OCI-LY1 (cell line): ENCODE data around the gene KRT23.

Experiments used
- H2AFZ ChIP-seq: fragments of 200-600 bp; sonication (generic), shearing (Covaris generic); 2 replicates; pipeline ENCODE4 v1.6.0; 2014; ENCODE audit warnings: antibody characterized with exemption, mild to moderate bottlenecking, low read length
- H3F3A ChIP-seq: fragments of 200-600 bp; sonication (generic), shearing (Covaris generic); 2 replicates; pipeline ENCODE4 v1.6.0; 2014; ENCODE audit warnings: mild to moderate bottlenecking, antibody characterized with exemption, low read length, moderate library complexity; ENCODE audit not compliant: insufficient read depth
- H3K27ac ChIP-seq: fragments of 200-600 bp; sonication (generic); 2 replicates; pipeline ENCODE4 v1.5.1; 2014; ENCODE audit warnings: low read length, mixed run types, mild to moderate bottlenecking, low read depth; ENCODE audit not compliant: poor library complexity, severe bottlenecking
- H3K27me3 ChIP-seq: fragments of 200-600 bp; sonication (generic); 2 replicates; pipeline ENCODE4 v1.6.0; 2014; ENCODE audit warnings: antibody characterized with exemption, mild to moderate bottlenecking, low read length, moderate library complexity; ENCODE audit not compliant: insufficient read depth
- H3K36me3 ChIP-seq: fragments of 200-600 bp; sonication (generic); 2 replicates; pipeline ENCODE4 v1.6.1; 2014; ENCODE audit warnings: mild to moderate bottlenecking, antibody characterized with exemption, low read length, moderate library complexity, mixed read lengths; ENCODE audit not compliant: insufficient read depth
- H3K4me1 ChIP-seq: fragments of 200-600 bp; sonication (generic); 2 replicates; pipeline ENCODE4 v1.5.1; 2014; ENCODE audit warnings: mild to moderate bottlenecking, low read length, moderate library complexity; ENCODE audit not compliant: insufficient read depth, severe bottlenecking
- H3K4me2 ChIP-seq: fragments of 200-600 bp; sonication (generic), shearing (Covaris generic); 2 replicates; pipeline ENCODE4 v1.6.1; 2014; ENCODE audit warnings: low read length
- H3K4me3 ChIP-seq: fragments of 200-600 bp; sonication (generic); 2 replicates; pipeline ENCODE4 v1.5.1; 2014; ENCODE audit warnings: low read length, low read depth, mild to moderate bottlenecking, mixed read lengths; ENCODE audit not compliant: poor library complexity, severe bottlenecking
- H3K79me2 ChIP-seq: fragments of 200-600 bp; shearing (Covaris generic); 2 replicates; pipeline ENCODE4 v1.6.1; 2016; ENCODE audit warnings: mixed run types, low read length, mixed read lengths; ENCODE audit not compliant: insufficient read depth
- H3K9ac ChIP-seq: fragments of 200-600 bp; sonication (generic), shearing (Covaris generic); 2 replicates; pipeline ENCODE4 v1.6.1; 2014; ENCODE audit warnings: mild to moderate bottlenecking, low read length, mixed read lengths
- H3K9me2 ChIP-seq: fragments of 200-600 bp; sonication (generic), shearing (Covaris generic); 2 replicates; pipeline ENCODE4 v1.6.1; 2014; ENCODE audit warnings: low read depth, mild to moderate bottlenecking, low read length, mixed read lengths
- H3K9me3 ChIP-seq: fragments of 200-600 bp; shearing (Covaris generic); 2 replicates; pipeline ENCODE4 v1.6.1; 2014; ENCODE audit warnings: low read length, mixed read lengths
- H4K20me1 ChIP-seq: fragments of 200-600 bp; sonication (generic), shearing (Covaris generic); 2 replicates; pipeline ENCODE4 v1.6.0; 2016; ENCODE audit warnings: mild to moderate bottlenecking, low read length; ENCODE audit not compliant: insufficient read depth
- CTCF ChIP-seq: fragments of 200-600 bp; sonication (generic), shearing (Covaris generic); IDR thresholded peaks from 2 replicates; pipeline ENCODE4 v1.5.1; 2017; ENCODE audit warnings: mild to moderate bottlenecking, antibody characterized with exemption, low read length, moderate library complexity, mixed read lengths
- EZH2 ChIP-seq: fragments of 200-600 bp; sonication (generic), shearing (Covaris generic); IDR thresholded peaks from 2 replicates; pipeline ENCODE4 v1.8.0; 2017; ENCODE audit warnings: borderline replicate concordance, mixed run types, mild to moderate bottlenecking, antibody characterized with exemption, low read length, moderate library complexity, mixed read lengths

The KRT23 gene

GRCh38 chr17:40978575-40979151 is 41.2 kb upstream of the KRT23 start:
- no peaks in the 10 kb centered on the region for H3K79me2 ChIP-seq
- no peak overlapping the region for H3K4me2 ChIP-seq
- TF ChIP-seq EZH2 (no peak), CTCF (no peak)
- no peaks in the 10 kb centered on the region for H3F3A ChIP-seq
- no peak overlapping the region for H2AFZ ChIP-seq
- no peaks in the 10 kb centered on the region for H3K9me2 ChIP-seq
- no peaks in the 10 kb centered on the region for H3K36me3 ChIP-seq
- no peak overlapping the region for H3K27ac ChIP-seq
- no peaks in the 10 kb centered on the region for H3K27me3 ChIP-seq
- no peak overlapping the region for H3K9ac ChIP-seq
- H4K20me1 ChIP-seq: no peaks in the 10 kb centered on the region
- H3K4me3 ChIP-seq: no peak overlapping the region
- H3K9me3 ChIP-seq: no peaks in the 10 kb centered on the region
- no peaks in the 10 kb centered on the region for H3K4me1 ChIP-seq

GRCh38 chr17:40975516-40975915 is 38.1 kb upstream of the KRT23 start:
- Histone ChIP-seq H3K4me1 (no peaks in the 10 kb centered on the region), H3K4me3 (no peak overlapping the region), H3K9ac (no peak overlapping the region), H3K27ac (no peak overlapping the region), H3K9me2 (no peaks in the 10 kb centered on the region), H3F3A (no peaks in the 10 kb centered on the region), H4K20me1 (no peaks in the 10 kb centered on the region), H3K36me3 (no peaks in the 10 kb centered on the region), H2AFZ (no peak overlapping the region), H3K27me3 (no peaks in the 10 kb centered on the region), H3K4me2 (no peak overlapping the region), H3K79me2 (no peaks in the 10 kb centered on the region), H3K9me3 (no peaks in the 10 kb centered on the region)
- TF ChIP-seq CTCF (no peak), EZH2 (no peak)

GRCh38 chr17:40974366-40974765 is 36.9 kb upstream of the KRT23 start:
- Histone ChIP-seq H3K9ac (no peak overlapping the region), H3K79me2 (no peaks in the 10 kb centered on the region), H3K9me2 (no peaks in the 10 kb centered on the region), H4K20me1 (no peaks in the 10 kb centered on the region), H3K27me3 (no peaks in the 10 kb centered on the region), H3K9me3 (no peaks in the 10 kb centered on the region), H3K36me3 (no peaks in the 10 kb centered on the region), H2AFZ (no peak overlapping the region), H3K4me1 (no peaks in the 10 kb centered on the region), H3F3A (no peaks in the 10 kb centered on the region), H3K4me2 (no peak overlapping the region), H3K4me3 (no peak overlapping the region), H3K27ac (no peak overlapping the region)
- TF ChIP-seq CTCF (no peak), EZH2 (no peak)
